Activated T-cell treated with anti-CD3 and anti-CD28 coated beads for 48 hours (primary cell): ENCODE results near the gene NRP1.
A peak's percentile ranks its signal among the peaks of the same experiment; 100 is the strongest.
"Not testable (repeated sequence)": the region's sequence is repeated elsewhere in the genome, so short reads cannot be mapped to it uniquely, and the experiment has no call there.

Source experiments
- DNase-seq: peaks from one replicate; pipeline ENCODE4 v3.0.0-alpha.2; 2020; ENCODE audit warnings: low read depth

The NRP1 gene

GRCh38 chr10:33150146-33150545 is 184.3 kb downstream of the NRP1 start:
- DNase-seq = no peak

GRCh38 chr10:33147013-33147310 is 187.5 kb downstream of the NRP1 start:
- no peak for DNase-seq

GRCh38 chr10:33146189-33147012 is 188.1 kb downstream of the NRP1 start:
- no peak for DNase-seq

- no peak for DNase-seq
Measured at GRCh38 chr10:33145451-33146188, 188.8 kb downstream of the NRP1 start.

GRCh38 chr10:33143160-33143728 is 191.2 kb downstream of the NRP1 start:
- DNase-seq = peak; percentile 38

GRCh38 chr10:33142295-33142694 is 192.2 kb downstream of the NRP1 start:
- no peak for DNase-seq

- no peak for DNase-seq
Measured at GRCh38 chr10:33141251-33141650, 193.2 kb downstream of the NRP1 start.

- peak; percentile 49 for DNase-seq
Measured at GRCh38 chr10:33139181-33139646, 195.3 kb downstream of the NRP1 start.

- not testable (repeated sequence) for DNase-seq
Measured at GRCh38 chr10:33138686-33139085, 195.8 kb downstream of the NRP1 start.

- DNase-seq = no peak
Measured at GRCh38 chr10:33137356-33138005, 197.0 kb downstream of the NRP1 start.

- no peak for DNase-seq
Measured at GRCh38 chr10:33136781-33137180, 197.7 kb downstream of the NRP1 start.

GRCh38 chr10:33136271-33136670 is 198.2 kb downstream of the NRP1 start:
- DNase-seq = no peak

GRCh38 chr10:33134011-33134751 is 200.3 kb downstream of the NRP1 start:
- DNase-seq = peak; percentile 67

- DNase-seq = no peak
Measured at GRCh38 chr10:33133557-33133956, 200.9 kb downstream of the NRP1 start.

GRCh38 chr10:33132626-33133025 is 201.8 kb downstream of the NRP1 start:
- no peak for DNase-seq

GRCh38 chr10:33129996-33130386 is 204.5 kb downstream of the NRP1 start:
- DNase-seq = no peak

GRCh38 chr10:33129141-33129995 is 205.1 kb downstream of the NRP1 start:
- no peak for DNase-seq

GRCh38 chr10:33127622-33128021 is 206.8 kb downstream of the NRP1 start:
- no peak for DNase-seq
